HEK293 (cell line): ENCODE data around the gene RGS13.

Source experiments
- CTCF ChIA-PET: fragments of 350-600 bp; formaldehyde crosslinking; extraction: SDS; loops from one replicate; lab custom pipeline; 2021; ENCODE audit warnings: antibody characterized with exemption; lab: Yijun Ruan, JAX
- POLR2A ChIA-PET: fragments of 300-600 bp; formaldehyde crosslinking; extraction: SDS; loops from one replicate; lab custom pipeline; 2020; ENCODE audit warnings: antibody characterized with exemption, inconsistent platforms; lab: Yijun Ruan, JAX
- H3K27ac ChIP-seq: fragments of 200-500 bp; sonication (Bioruptor generic); 2 replicates; pipeline ENCODE4 v1.5.1; 2014; ENCODE audit warnings: low read depth, low read length, control low read depth, inconsistent platforms; ENCODE audit errors: extremely low read depth
- H3K36me3 ChIP-seq, 2 experiments: fragments of 200-500 bp in 1 of 2; sonication (Bioruptor generic) in 1 of 2; 1 replicate in 1 of 2; 2 replicates in 1 of 2; pipeline ENCODE4 v1.5.1; 2014 to 2017; ENCODE audit warnings: inconsistent platforms in 2 of 2, low read length in 2 of 2; ENCODE audit not compliant: control insufficient read depth in 2 of 2, insufficient read depth in 1 of 2
- H3K4me1 ChIP-seq: fragments of 200-500 bp; sonication (Bioruptor generic); 2 replicates; pipeline ENCODE4 v1.5.1; 2014; ENCODE audit warnings: mild to moderate bottlenecking, low read length, inconsistent platforms; ENCODE audit not compliant: control insufficient read depth, insufficient read depth
- H3K4me3 ChIP-seq: 2 replicates; pipeline ENCODE4 v1.5.1; 2011; ENCODE audit warnings: low read depth, mild to moderate bottlenecking, control low read depth, low read length, moderate library complexity
- H3K9me3 ChIP-seq: fragments of 200-500 bp; sonication (Bioruptor generic); 2 replicates; pipeline ENCODE4 v1.5.1; 2014; ENCODE audit warnings: low read depth, low read length, inconsistent platforms; ENCODE audit not compliant: control insufficient read depth, insufficient read depth
- GLIS2 ChIP-seq: fragments of 450-650 bp; formaldehyde crosslinking; IDR thresholded peaks from 2 replicates; pipeline ENCODE4 v1.5.1; 2016; ENCODE audit warnings: missing biosample characterization, missing genetic modification characterization
- SETDB1 ChIP-seq: IDR thresholded peaks from one replicate; pipeline ENCODE4 v1.6.1; 2017; ENCODE audit warnings: mild to moderate bottlenecking, low read length, moderate library complexity, mixed read lengths; ENCODE audit not compliant: insufficient read length
- ZNF10 ChIP-seq: fragments of 450-650 bp; formaldehyde crosslinking; IDR thresholded peaks from 2 replicates; pipeline ENCODE4 v1.5.1; 2017; ENCODE audit warnings: missing biosample characterization, missing genetic modification characterization
- ZNF202 ChIP-seq: fragments of 450-650 bp; formaldehyde crosslinking; IDR thresholded peaks from 2 replicates; pipeline ENCODE4 v1.5.1; 2016; ENCODE audit warnings: missing biosample characterization, missing genetic modification characterization, borderline replicate concordance
- ZNF211 ChIP-seq: fragments of 450-650 bp; formaldehyde crosslinking; IDR thresholded peaks from 2 replicates; pipeline ENCODE4 v1.5.1; 2016; ENCODE audit warnings: low read depth, missing biosample characterization, missing genetic modification characterization
- ZNF239 ChIP-seq: fragments of 450-650 bp; formaldehyde crosslinking; IDR thresholded peaks from 2 replicates; pipeline ENCODE4 v1.5.1; 2016; ENCODE audit warnings: missing biosample characterization, missing genetic modification characterization
- ZNF623 ChIP-seq: fragments of 450-650 bp; formaldehyde crosslinking; IDR thresholded peaks from 2 replicates; pipeline ENCODE4 v1.5.1; 2016; ENCODE audit warnings: missing biosample characterization, missing genetic modification characterization
- ZNF626 ChIP-seq: fragments of 450-650 bp; sonication (Bioruptor Pico); formaldehyde crosslinking; IDR thresholded peaks from 2 replicates; pipeline ENCODE4 v1.5.1; 2018; ENCODE audit warnings: missing biosample characterization, missing genetic modification characterization, inconsistent platforms
- ZNF677 ChIP-seq: fragments of 450-650 bp; IDR thresholded peaks from 2 replicates; pipeline ENCODE4 v1.5.0; 2018; ENCODE audit warnings: missing biosample characterization, mild to moderate bottlenecking, missing genetic modification characterization, moderate library complexity
- ZSCAN30 ChIP-seq: fragments of 450-650 bp; IDR thresholded peaks from 2 replicates; pipeline ENCODE4 v1.5.1; 2018; ENCODE audit warnings: missing biosample characterization, mild to moderate bottlenecking, missing genetic modification characterization, moderate library complexity
- TF ChIP-seq, protein P1 (sequence below): fragments of 450-650 bp; formaldehyde crosslinking; IDR thresholded peaks from 2 replicates; pipeline ENCODE4 v1.5.1; 2017; ENCODE audit warnings: missing biosample characterization, missing genetic modification characterization
- TF ChIP-seq, protein P2 (sequence below): fragments of 450-650 bp; formaldehyde crosslinking; IDR thresholded peaks from 2 replicates; pipeline ENCODE4 v1.5.1; 2016; ENCODE audit warnings: missing biosample characterization, missing genetic modification characterization
- TF ChIP-seq, protein P3 (sequence below): fragments of 450-650 bp; formaldehyde crosslinking; IDR thresholded peaks from 2 replicates; pipeline ENCODE4 v1.5.1; 2017; ENCODE audit warnings: missing biosample characterization, missing genetic modification characterization
- TF ChIP-seq, protein P4 (sequence below): fragments of 450-650 bp; formaldehyde crosslinking; optimal IDR thresholded peaks from 2 replicates; pipeline ENCODE3; 2016; ENCODE audit warnings: missing biosample characterization, mild to moderate bottlenecking, missing genetic modification characterization

The RGS13 gene

DNA sequence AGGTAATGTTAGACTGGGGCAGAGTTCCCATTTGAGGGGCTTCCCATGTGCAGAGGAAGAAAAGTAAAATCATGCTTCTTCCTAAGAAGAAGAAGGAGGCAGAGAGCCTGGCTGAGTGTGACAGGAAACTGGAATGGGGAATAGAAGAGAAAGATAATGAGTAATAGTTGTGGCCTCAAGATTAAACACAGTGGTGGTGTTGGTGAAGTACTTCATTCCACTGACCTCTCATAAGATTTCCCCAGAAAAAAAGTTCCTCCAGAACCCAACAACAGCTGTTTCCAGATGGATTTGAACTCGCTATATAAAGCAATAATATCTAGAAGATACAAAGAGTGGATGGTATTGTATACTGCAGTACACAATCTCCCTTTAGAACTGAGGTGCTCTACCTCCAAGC lies 47.4 kb upstream of the RGS13 start (continued):
- TF ChIP-seq, protein P1, sequence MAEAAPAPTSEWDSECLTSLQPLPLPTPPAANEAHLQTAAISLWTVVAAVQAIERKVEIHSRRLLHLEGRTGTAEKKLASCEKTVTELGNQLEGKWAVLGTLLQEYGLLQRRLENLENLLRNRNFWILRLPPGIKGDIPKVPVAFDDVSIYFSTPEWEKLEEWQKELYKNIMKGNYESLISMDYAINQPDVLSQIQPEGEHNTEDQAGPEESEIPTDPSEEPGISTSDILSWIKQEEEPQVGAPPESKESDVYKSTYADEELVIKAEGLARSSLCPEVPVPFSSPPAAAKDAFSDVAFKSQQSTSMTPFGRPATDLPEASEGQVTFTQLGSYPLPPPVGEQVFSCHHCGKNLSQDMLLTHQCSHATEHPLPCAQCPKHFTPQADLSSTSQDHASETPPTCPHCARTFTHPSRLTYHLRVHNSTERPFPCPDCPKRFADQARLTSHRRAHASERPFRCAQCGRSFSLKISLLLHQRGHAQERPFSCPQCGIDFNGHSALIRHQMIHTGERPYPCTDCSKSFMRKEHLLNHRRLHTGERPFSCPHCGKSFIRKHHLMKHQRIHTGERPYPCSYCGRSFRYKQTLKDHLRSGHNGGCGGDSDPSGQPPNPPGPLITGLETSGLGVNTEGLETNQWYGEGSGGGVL (tag by site-specific recombination) = no peak
- no peak for TF ChIP-seq ZNF623 (tag by site-specific recombination)

DNA sequence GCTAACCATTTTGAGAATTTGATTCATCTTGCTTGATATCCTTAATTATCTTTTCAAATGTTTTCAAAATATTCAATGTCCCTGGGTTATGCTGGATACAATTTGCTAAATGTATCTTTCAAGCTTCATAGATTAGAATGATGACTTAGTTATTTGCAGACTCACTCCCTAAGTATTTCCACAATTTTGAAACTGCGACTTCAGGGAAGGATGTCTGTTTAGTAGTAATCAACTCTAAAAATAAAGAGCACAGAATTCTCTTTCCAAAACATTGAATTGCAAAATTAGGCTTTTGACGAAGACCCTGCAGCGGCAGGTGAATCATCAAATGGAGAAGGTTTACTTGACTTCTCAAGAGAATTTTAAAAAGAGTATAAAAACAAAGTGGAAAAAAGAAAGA lies 46.1 kb upstream of the RGS13 start:
- H3K9me3 ChIP-seq = no peaks in the 10 kb centered on the region
- ChIA-PET POLR2A (no interaction called here), CTCF (no interaction called here)

DNA sequence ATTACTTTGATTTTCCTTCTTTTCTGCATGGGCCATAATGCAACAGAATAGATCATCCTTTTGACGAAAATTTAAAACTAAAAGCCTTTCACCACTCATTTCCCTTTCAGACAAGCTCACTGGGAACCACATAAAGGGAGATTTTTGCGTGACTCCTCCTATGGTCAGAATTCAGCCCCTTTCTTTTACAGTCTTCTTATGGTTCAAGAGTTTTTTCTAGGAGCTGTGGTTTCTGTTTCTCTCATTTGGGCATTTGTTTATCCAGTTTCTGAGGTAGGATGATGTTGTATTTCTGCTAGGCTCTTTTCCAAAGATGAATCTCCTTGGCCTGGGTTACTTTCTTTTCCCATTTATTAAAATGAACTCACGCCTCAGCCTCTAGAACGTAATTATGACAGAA lies 43.4 kb upstream of the RGS13 start:
- CTCF ChIA-PET = no interaction called here
- POLR2A ChIA-PET = no interaction called here
- Histone ChIP-seq H3K9me3 (no peaks in the 10 kb centered on the region), H3K4me1 (no peaks in the 10 kb centered on the region), H3K4me3 (no peak overlapping the region), H3K27ac (no peak overlapping the region), H3K36me3 (no peaks in the 10 kb centered on the region)
- TF ChIP-seq GLIS2 (no peak), ZNF239 (tag by site-specific recombination) (no peak), ZNF211 (tag by site-specific recombination) (no peak), ZNF10 (no peak), ZSCAN30 (no peak), SETDB1 (no peak), ZNF677 (tag by site-specific recombination) (no peak), ZNF626 (no peak), ZNF202 (no peak)
- TF ChIP-seq, protein P2, sequence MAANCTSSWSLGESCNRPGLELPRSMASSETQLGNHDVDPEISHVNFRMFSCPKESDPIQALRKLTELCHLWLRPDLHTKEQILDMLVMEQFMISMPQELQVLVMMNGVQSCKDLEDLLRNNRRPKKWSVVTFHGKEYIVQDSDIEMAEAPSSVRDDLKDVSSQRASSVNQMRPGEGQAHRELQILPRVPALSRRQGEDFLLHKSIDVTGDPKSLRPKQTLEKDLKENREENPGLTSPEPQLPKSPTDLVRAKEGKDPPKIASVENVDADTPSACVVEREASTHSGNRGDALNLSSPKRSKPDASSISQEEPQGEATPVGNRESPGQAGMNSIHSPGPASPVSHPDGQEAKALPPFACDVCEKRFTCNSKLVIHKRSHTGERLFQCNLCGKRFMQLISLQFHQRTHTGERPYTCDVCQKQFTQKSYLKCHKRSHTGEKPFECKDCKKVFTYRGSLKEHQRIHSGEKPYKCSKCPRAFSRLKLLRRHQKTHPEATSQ (tag by site-specific recombination) = no peak
- TF ChIP-seq, protein P3, sequence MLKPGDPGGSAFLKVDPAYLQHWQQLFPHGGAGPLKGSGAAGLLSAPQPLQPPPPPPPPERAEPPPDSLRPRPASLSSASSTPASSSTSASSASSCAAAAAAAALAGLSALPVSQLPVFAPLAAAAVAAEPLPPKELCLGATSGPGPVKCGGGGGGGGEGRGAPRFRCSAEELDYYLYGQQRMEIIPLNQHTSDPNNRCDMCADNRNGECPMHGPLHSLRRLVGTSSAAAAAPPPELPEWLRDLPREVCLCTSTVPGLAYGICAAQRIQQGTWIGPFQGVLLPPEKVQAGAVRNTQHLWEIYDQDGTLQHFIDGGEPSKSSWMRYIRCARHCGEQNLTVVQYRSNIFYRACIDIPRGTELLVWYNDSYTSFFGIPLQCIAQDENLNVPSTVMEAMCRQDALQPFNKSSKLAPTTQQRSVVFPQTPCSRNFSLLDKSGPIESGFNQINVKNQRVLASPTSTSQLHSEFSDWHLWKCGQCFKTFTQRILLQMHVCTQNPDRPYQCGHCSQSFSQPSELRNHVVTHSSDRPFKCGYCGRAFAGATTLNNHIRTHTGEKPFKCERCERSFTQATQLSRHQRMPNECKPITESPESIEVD (tag by site-specific recombination) = no peak
- TF ChIP-seq, protein P4, sequence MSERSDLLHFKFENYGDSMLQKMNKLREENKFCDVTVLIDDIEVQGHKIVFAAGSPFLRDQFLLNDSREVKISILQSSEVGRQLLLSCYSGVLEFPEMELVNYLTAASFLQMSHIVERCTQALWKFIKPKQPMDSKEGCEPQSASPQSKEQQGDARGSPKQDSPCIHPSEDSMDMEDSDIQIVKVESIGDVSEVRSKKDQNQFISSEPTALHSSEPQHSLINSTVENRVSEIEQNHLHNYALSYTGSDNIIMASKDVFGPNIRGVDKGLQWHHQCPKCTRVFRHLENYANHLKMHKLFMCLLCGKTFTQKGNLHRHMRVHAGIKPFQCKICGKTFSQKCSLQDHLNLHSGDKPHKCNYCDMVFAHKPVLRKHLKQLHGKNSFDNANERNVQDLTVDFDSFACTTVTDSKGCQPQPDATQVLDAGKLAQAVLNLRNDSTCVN (tag by site-specific recombination) = no peak

More for the DNA sequence above, 46.1 kb upstream of the RGS13 start:
- Histone ChIP-seq H3K4me1 (no peaks in the 10 kb centered on the region), H3K36me3 (no peaks in the 10 kb centered on the region), H3K4me3 (no peak overlapping the region), H3K27ac (no peak overlapping the region)
- no peak for TF ChIP-seq ZNF677 (tag by site-specific recombination)
